GM23338 (cell line): ENCODE data around the gene ATP6V1E1. TPM values are rescaled to one million over a fixed set of nuclear protein-coding genes. Genes with fewer than 3 reads are reported as not detected.

Source experiments
- ATAC-seq: fragments of 200-7000 bp; cut with Tn5 transposase; 3 replicates; pipeline ENCODE4 v1.9.1; 2020
- DNase-seq: peaks from one replicate; pipeline ENCODE4 v3.0.0-alpha.2; 2015; ENCODE audit warnings: low spot score
- H2AFZ ChIP-seq: fragments of 200-600 bp; sonication (generic); 2 replicates; pipeline ENCODE4 v1.8.0; 2016; ENCODE audit warnings: antibody characterized with exemption, mild to moderate bottlenecking, moderate library complexity
- H3F3A ChIP-seq: fragments of 200-600 bp; sonication (generic); replicated peaks from 2 replicates; pipeline ENCODE4 v1.8.0; 2017; ENCODE audit warnings: antibody characterized with exemption, mixed run types, low read depth
- H3K27ac ChIP-seq: fragments of 200-600 bp; sonication (generic); 2 replicates; pipeline ENCODE4 v1.6.1; 2016; ENCODE audit warnings: low read depth
- H3K27me3 ChIP-seq: fragments of 200-600 bp; sonication (generic); 2 replicates; pipeline ENCODE4 v1.8.0; 2016; ENCODE audit warnings: mild to moderate bottlenecking, mixed run types, moderate library complexity; ENCODE audit not compliant: insufficient read depth
- H3K36me3 ChIP-seq: fragments of 200-600 bp; sonication (generic); 2 replicates; pipeline ENCODE4 v1.8.0; 2016; ENCODE audit warnings: mild to moderate bottlenecking; ENCODE audit not compliant: insufficient read depth
- H3K4me1 ChIP-seq: fragments of 200-600 bp; sonication (generic); 2 replicates; pipeline ENCODE4 v1.8.0; 2016; ENCODE audit warnings: mild to moderate bottlenecking, moderate library complexity; ENCODE audit not compliant: insufficient read depth
- H3K4me2 ChIP-seq: fragments of 200-600 bp; sonication (generic); 2 replicates; pipeline ENCODE4 v1.7.1; 2017; ENCODE audit warnings: mixed run types
- H3K4me3 ChIP-seq: fragments of 200-600 bp; sonication (generic); 2 replicates; pipeline ENCODE4 v1.6.1; 2016; ENCODE audit warnings: mixed run types
- H3K79me2 ChIP-seq: fragments of 200-600 bp; sonication (generic); replicated peaks from 2 replicates; pipeline ENCODE4 v1.8.0; 2017; ENCODE audit warnings: mild to moderate bottlenecking; ENCODE audit not compliant: insufficient read depth
- H3K9me2 ChIP-seq: fragments of 200-600 bp; sonication (generic); 2 replicates; pipeline ENCODE4 v1.8.0; 2017; ENCODE audit not compliant: insufficient read depth
- H4K20me1 ChIP-seq: fragments of 200-600 bp; sonication (generic); replicated peaks from 2 replicates; pipeline ENCODE4 v1.8.0; 2017; ENCODE audit warnings: mild to moderate bottlenecking; ENCODE audit not compliant: insufficient read depth
- H3K27ac Mint-ChIP-seq: 2 replicates; pipeline ENCODE4 v1.8.0; 2020; ENCODE audit warnings: inconsistent platforms, mild to moderate bottlenecking, moderate library complexity, mixed read lengths
- H3K27me3 Mint-ChIP-seq: 3 replicates; pipeline ENCODE4 v1.8.0; 2022; ENCODE audit warnings: low read depth, mild to moderate bottlenecking, moderate library complexity, mixed read lengths, inconsistent platforms; ENCODE audit not compliant: insufficient read depth, poor library complexity
- H3K36me3 Mint-ChIP-seq: 3 replicates; pipeline ENCODE4 v1.8.0; 2021; ENCODE audit warnings: low read depth, mild to moderate bottlenecking, inconsistent platforms, moderate library complexity, mixed read lengths
- H3K4me1 Mint-ChIP-seq: 3 replicates; pipeline ENCODE4 v1.8.0; 2020; ENCODE audit warnings: mild to moderate bottlenecking, inconsistent platforms, mixed read lengths
- H3K4me3 Mint-ChIP-seq: 3 replicates; pipeline ENCODE4 v1.8.0; 2021; ENCODE audit warnings: moderate library complexity, mild to moderate bottlenecking, inconsistent platforms, mixed read lengths
- H3K9me3 Mint-ChIP-seq: 3 replicates; pipeline ENCODE4 v1.8.0; 2020; ENCODE audit warnings: moderate library complexity, mild to moderate bottlenecking, inconsistent platforms, mixed read lengths
- CREB1 ChIP-seq: fragments of 250-450 bp; sonication (Bioruptor Pico); IDR thresholded peaks from 2 replicates; pipeline ENCODE4 v1.5.0; 2020; ENCODE audit warnings: low read depth, mild to moderate bottlenecking, moderate library complexity
- EZH2 ChIP-seq: fragments of 200-600 bp; sonication (generic); IDR thresholded peaks from one replicate; pipeline ENCODE4 v1.8.0; 2017; ENCODE audit warnings: antibody characterized with exemption, mild to moderate bottlenecking, low read depth; ENCODE audit not compliant: unreplicated experiment
- EZH2phosphoT487 ChIP-seq: fragments of 200-600 bp; sonication (generic); IDR thresholded peaks from one replicate; pipeline ENCODE4 v1.8.1; 2018; ENCODE audit warnings: antibody characterized with exemption; ENCODE audit not compliant: unreplicated experiment
- JUNB ChIP-seq: IDR thresholded peaks from one replicate; pipeline ENCODE4 v1.6.1; 2016; ENCODE audit warnings: antibody characterized with exemption; ENCODE audit not compliant: unreplicated experiment
- NANOG ChIP-seq: IDR thresholded peaks from 2 replicates; pipeline ENCODE4 v1.6.1; 2016; ENCODE audit warnings: antibody characterized with exemption, borderline replicate concordance
- POLR2AphosphoS5 ChIP-seq: IDR thresholded peaks from 2 replicates; pipeline ENCODE4 v1.6.1; 2016; ENCODE audit warnings: antibody characterized with exemption, low read depth
- STAT1 ChIP-seq: IDR thresholded peaks from one replicate; pipeline ENCODE4 v1.6.1; 2016; ENCODE audit warnings: antibody characterized with exemption; ENCODE audit not compliant: unreplicated experiment
- ZNF114 ChIP-seq: fragments of 250-450 bp; sonication (Bioruptor Pico); IDR thresholded peaks from 2 replicates; pipeline ENCODE4 v1.5.0; 2020; ENCODE audit warnings: mild to moderate bottlenecking, moderate library complexity
- ZNF331 ChIP-seq: fragments of 250-450 bp; sonication (Bioruptor Pico); IDR thresholded peaks from 2 replicates; pipeline ENCODE4 v1.5.0; 2020; ENCODE audit warnings: low read depth, mild to moderate bottlenecking, moderate library complexity
- polyA plus RNA-seq: library from polyadenylated mRNA; unstranded; fragments of >200 nt; fragmentation: Nextera tagmentation; extraction: Ambion mirVana; gene quantifications from 2 replicates; pipeline ENCODE4 v1.2.1, GENCODE V29; 2016
- total RNA-seq: library from RNA; depleted of rRNA; stranded (reverse); fragments of >200 nt; shearing (Covaris generic); gene quantifications from 2 replicates; pipeline ENCODE4 v1.2.3, GENCODE V29; 2014
- TF ChIP-seq, protein P1 (sequence below): IDR thresholded peaks from 2 replicates; pipeline ENCODE4 v1.6.1; 2016; ENCODE audit warnings: antibody characterized with exemption
- TF ChIP-seq, protein P2 (sequence below): fragments of 250-450 bp; sonication (Bioruptor Pico); IDR thresholded peaks from 2 replicates; pipeline ENCODE4 v1.5.0; 2020; ENCODE audit warnings: mild to moderate bottlenecking, moderate library complexity
- TF ChIP-seq, protein P3 (sequence below): IDR thresholded peaks from one replicate; pipeline ENCODE4 v1.6.1; 2018; ENCODE audit warnings: antibody characterized with exemption; ENCODE audit not compliant: unreplicated experiment
- TF ChIP-seq, protein P4 (sequence below), 2 experiments: fragments of 200-600 bp in 1 of 2; sonication (generic) in 1 of 2; conservative IDR thresholded peaks; 2 replicates each; pipeline versions ENCODE4 v1.5.1 to v1.6.1; 2016 to 2017; ENCODE audit warnings: antibody characterized with exemption in 2 of 2, low read depth in 2 of 2, mild to moderate bottlenecking in 2 of 2, moderate library complexity in 1 of 2

ATP6V1E1 gene
- total and polyA plus RNA-seq, 2 experiments from 2014 or later, result 74.5 to 81.7 TPM

DNA sequence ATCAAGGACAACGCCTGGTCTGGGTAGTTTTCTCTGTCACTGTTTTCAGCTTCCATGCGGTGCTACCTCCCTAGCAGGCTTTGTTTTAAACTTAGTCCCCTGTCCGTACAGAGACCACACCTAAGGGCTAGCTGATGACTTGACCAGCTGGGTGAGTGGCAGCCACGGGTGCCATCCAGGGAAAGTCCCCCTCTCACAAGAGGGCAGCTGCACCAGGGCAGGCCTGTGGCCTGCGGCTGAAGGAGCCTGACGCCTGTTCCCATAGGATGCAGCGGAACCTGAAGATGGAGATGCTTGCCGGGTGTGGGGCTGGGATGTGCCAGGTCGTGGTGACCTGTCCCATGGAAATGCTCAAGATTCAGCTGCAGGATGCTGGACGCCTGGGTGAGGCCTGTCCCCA is 45.4 kb downstream of the ATP6V1E1 start:
- Histone ChIP-seq H2AFZ (no peak overlapping the region), H3K27ac (no peak overlapping the region), H3K4me3 (no peak overlapping the region), H3K4me1 (no peaks in the 10 kb centered on the region), H4K20me1 (no peaks in the 10 kb centered on the region), H3K36me3 (no peaks in the 10 kb centered on the region), H3K4me2 (no peak overlapping the region), H3K9me2 (no peaks in the 10 kb centered on the region), H3K79me2 (no peaks in the 10 kb centered on the region), H3F3A (peaks cover 5% of the 10 kb centered on the region; the same call in 1 of the 2 replicates), H3K27me3 (no peaks in the 10 kb centered on the region)
- TF ChIP-seq JUNB (no peak), EZH2phosphoT487 (no peak), ZNF331 (CRISPR knock-in tag) (no peak), ZNF114 (CRISPR knock-in tag) (no peak), STAT1 (no peak), EZH2 (no peak), CREB1 (CRISPR knock-in tag) (no peak), NANOG (no peak), POLR2AphosphoS5 (no peak)
- TF ChIP-seq, protein P1, sequence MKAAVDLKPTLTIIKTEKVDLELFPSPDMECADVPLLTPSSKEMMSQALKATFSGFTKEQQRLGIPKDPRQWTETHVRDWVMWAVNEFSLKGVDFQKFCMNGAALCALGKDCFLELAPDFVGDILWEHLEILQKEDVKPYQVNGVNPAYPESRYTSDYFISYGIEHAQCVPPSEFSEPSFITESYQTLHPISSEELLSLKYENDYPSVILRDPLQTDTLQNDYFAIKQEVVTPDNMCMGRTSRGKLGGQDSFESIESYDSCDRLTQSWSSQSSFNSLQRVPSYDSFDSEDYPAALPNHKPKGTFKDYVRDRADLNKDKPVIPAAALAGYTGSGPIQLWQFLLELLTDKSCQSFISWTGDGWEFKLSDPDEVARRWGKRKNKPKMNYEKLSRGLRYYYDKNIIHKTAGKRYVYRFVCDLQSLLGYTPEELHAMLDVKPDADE, result no peak
- TF ChIP-seq, protein P2, sequence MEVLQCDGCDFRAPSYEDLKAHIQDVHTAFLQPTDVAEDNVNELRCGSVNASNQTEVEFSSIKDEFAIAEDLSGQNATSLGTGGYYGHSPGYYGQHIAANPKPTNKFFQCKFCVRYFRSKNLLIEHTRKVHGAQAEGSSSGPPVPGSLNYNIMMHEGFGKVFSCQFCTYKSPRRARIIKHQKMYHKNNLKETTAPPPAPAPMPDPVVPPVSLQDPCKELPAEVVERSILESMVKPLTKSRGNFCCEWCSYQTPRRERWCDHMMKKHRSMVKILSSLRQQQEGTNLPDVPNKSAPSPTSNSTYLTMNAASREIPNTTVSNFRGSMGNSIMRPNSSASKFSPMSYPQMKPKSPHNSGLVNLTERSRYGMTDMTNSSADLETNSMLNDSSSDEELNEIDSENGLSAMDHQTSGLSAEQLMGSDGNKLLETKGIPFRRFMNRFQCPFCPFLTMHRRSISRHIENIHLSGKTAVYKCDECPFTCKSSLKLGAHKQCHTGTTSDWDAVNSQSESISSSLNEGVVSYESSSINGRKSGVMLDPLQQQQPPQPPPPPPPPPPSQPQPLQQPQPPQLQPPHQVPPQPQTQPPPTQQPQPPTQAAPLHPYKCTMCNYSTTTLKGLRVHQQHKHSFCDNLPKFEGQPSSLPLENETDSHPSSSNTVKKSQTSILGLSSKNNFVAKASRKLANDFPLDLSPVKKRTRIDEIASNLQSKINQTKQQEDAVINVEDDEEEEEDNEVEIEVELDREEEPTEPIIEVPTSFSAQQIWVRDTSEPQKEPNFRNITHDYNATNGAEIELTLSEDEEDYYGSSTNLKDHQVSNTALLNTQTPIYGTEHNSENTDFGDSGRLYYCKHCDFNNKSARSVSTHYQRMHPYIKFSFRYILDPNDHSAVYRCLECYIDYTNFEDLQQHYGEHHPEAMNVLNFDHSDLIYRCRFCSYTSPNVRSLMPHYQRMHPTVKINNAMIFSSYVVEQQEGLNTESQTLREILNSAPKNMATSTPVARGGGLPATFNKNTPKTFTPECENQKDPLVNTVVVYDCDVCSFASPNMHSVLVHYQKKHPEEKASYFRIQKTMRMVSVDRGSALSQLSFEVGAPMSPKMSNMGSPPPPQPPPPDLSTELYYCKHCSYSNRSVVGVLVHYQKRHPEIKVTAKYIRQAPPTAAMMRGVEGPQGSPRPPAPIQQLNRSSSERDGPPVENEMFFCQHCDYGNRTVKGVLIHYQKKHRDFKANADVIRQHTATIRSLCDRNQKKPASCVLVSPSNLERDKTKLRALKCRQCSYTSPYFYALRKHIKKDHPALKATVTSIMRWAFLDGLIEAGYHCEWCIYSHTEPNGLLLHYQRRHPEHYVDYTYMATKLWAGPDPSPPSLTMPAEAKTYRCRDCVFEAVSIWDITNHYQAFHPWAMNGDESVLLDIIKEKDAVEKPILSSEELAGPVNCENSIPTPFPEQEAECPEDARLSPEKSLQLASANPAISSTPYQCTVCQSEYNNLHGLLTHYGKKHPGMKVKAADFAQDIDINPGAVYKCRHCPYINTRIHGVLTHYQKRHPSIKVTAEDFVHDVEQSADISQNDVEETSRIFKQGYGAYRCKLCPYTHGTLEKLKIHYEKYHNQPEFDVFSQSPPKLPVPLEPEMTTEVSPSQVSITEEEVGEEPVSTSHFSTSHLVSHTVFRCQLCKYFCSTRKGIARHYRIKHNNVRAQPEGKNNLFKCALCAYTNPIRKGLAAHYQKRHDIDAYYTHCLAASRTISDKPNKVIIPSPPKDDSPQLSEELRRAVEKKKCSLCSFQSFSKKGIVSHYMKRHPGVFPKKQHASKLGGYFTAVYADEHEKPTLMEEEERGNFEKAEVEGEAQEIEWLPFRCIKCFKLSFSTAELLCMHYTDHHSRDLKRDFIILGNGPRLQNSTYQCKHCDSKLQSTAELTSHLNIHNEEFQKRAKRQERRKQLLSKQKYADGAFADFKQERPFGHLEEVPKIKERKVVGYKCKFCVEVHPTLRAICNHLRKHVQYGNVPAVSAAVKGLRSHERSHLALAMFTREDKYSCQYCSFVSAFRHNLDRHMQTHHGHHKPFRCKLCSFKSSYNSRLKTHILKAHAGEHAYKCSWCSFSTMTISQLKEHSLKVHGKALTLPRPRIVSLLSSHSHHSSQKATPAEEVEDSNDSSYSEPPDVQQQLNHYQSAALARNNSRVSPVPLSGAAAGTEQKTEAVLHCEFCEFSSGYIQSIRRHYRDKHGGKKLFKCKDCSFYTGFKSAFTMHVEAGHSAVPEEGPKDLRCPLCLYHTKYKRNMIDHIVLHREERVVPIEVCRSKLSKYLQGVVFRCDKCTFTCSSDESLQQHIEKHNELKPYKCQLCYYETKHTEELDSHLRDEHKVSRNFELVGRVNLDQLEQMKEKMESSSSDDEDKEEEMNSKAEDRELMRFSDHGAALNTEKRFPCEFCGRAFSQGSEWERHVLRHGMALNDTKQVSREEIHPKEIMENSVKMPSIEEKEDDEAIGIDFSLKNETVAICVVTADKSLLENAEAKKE (CRISPR knock-in tag), result no peak
- TF ChIP-seq, protein P3, sequence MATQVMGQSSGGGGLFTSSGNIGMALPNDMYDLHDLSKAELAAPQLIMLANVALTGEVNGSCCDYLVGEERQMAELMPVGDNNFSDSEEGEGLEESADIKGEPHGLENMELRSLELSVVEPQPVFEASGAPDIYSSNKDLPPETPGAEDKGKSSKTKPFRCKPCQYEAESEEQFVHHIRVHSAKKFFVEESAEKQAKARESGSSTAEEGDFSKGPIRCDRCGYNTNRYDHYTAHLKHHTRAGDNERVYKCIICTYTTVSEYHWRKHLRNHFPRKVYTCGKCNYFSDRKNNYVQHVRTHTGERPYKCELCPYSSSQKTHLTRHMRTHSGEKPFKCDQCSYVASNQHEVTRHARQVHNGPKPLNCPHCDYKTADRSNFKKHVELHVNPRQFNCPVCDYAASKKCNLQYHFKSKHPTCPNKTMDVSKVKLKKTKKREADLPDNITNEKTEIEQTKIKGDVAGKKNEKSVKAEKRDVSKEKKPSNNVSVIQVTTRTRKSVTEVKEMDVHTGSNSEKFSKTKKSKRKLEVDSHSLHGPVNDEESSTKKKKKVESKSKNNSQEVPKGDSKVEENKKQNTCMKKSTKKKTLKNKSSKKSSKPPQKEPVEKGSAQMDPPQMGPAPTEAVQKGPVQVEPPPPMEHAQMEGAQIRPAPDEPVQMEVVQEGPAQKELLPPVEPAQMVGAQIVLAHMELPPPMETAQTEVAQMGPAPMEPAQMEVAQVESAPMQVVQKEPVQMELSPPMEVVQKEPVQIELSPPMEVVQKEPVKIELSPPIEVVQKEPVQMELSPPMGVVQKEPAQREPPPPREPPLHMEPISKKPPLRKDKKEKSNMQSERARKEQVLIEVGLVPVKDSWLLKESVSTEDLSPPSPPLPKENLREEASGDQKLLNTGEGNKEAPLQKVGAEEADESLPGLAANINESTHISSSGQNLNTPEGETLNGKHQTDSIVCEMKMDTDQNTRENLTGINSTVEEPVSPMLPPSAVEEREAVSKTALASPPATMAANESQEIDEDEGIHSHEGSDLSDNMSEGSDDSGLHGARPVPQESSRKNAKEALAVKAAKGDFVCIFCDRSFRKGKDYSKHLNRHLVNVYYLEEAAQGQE, result no peak
- TF ChIP-seq, protein P4, sequence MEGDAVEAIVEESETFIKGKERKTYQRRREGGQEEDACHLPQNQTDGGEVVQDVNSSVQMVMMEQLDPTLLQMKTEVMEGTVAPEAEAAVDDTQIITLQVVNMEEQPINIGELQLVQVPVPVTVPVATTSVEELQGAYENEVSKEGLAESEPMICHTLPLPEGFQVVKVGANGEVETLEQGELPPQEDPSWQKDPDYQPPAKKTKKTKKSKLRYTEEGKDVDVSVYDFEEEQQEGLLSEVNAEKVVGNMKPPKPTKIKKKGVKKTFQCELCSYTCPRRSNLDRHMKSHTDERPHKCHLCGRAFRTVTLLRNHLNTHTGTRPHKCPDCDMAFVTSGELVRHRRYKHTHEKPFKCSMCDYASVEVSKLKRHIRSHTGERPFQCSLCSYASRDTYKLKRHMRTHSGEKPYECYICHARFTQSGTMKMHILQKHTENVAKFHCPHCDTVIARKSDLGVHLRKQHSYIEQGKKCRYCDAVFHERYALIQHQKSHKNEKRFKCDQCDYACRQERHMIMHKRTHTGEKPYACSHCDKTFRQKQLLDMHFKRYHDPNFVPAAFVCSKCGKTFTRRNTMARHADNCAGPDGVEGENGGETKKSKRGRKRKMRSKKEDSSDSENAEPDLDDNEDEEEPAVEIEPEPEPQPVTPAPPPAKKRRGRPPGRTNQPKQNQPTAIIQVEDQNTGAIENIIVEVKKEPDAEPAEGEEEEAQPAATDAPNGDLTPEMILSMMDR (conservative IDR thresholded peaks at IDR 0.05; ENCODE audit: low read depth in 2 of 2), result no peak
- Mint-ChIP-seq H3K4me3 (no peak overlapping the region), H3K4me1 (peaks cover 8% of the 10 kb centered on the region), H3K27ac (no peak overlapping the region), H3K36me3 (no peaks in the 10 kb centered on the region), H3K27me3 (peaks cover 11% of the 10 kb centered on the region), H3K9me3 (no peaks in the 10 kb centered on the region; the same call in 2 of the 3 replicates)
- DNase-seq (no peak), ATAC-seq (no peak)
